ENCODE results near the gene MINPP1.

The MINPP1 gene

GRCh38 chr10:87558333-87558732 is 53.6 kb downstream of the MINPP1 start:
- no peak for TF ChIP-seq CTCF (conservative IDR thresholded peaks at IDR 0.05; ENCODE audit: low read depth, low read length)
- H3K4me3 ChIP-seq (ENCODE audit: low read length), result no peak overlapping the region
- DNase-seq (ENCODE audit: low read depth), result no peak

- no peak for TF ChIP-seq CTCF (conservative IDR thresholded peaks at IDR 0.05; ENCODE audit: low read depth, low read length)
- H3K4me3 ChIP-seq (ENCODE audit: low read length), result no peak overlapping the region
- no peak for DNase-seq (ENCODE audit: low read depth)
Measured at GRCh38 chr10:87559392-87559791, 54.7 kb downstream of the MINPP1 start.

- DNase-seq (ENCODE audit: low read depth), result no peak
- no peak overlapping the region for H3K4me3 ChIP-seq (ENCODE audit: low read length)
- no peak for TF ChIP-seq CTCF (conservative IDR thresholded peaks at IDR 0.05; ENCODE audit: low read depth, low read length)
Measured at GRCh38 chr10:87560495-87561129, 55.9 kb downstream of the MINPP1 start.

GRCh38 chr10:87562750-87563149 is 58.1 kb downstream of the MINPP1 start:
- no peak overlapping the region for H3K4me3 ChIP-seq (ENCODE audit: low read length)
- no peak for DNase-seq (ENCODE audit: low read depth)
- TF ChIP-seq CTCF (conservative IDR thresholded peaks at IDR 0.05; ENCODE audit: low read depth, low read length), result no peak

- TF ChIP-seq CTCF (conservative IDR thresholded peaks at IDR 0.05; ENCODE audit: low read depth, low read length), result no peak
- no peak overlapping the region for H3K4me3 ChIP-seq (ENCODE audit: low read length)
- no peak for DNase-seq (ENCODE audit: low read depth)
Measured at GRCh38 chr10:87565010-87565409, 60.3 kb downstream of the MINPP1 start.

- TF ChIP-seq CTCF (conservative IDR thresholded peaks at IDR 0.05; ENCODE audit: low read depth, low read length), result no peak
- H3K4me3 ChIP-seq (ENCODE audit: low read length), result no peak overlapping the region
- no peak for DNase-seq (ENCODE audit: low read depth)
Measured at GRCh38 chr10:87575851-87576250, 71.2 kb downstream of the MINPP1 start.

- DNase-seq (ENCODE audit: low read depth), result no peak
- H3K4me3 ChIP-seq (ENCODE audit: low read length), result no peak overlapping the region
- TF ChIP-seq CTCF (conservative IDR thresholded peaks at IDR 0.05; ENCODE audit: low read depth, low read length), result no peak
Measured at GRCh38 chr10:87578160-87578841, 73.6 kb downstream of the MINPP1 start.

Data from retinal pigment epithelial cell (primary cell).